Measurements from ENCODE around the gene KRT20. TPM values are rescaled to one million over a fixed set of nuclear protein-coding genes. Genes with fewer than 3 reads are reported as not detected.

Gene KRT20
- total and polyA plus RNA-seq, 2 of the 4 experiments (the other 2 are of a cell fraction) = not detected

DNA sequence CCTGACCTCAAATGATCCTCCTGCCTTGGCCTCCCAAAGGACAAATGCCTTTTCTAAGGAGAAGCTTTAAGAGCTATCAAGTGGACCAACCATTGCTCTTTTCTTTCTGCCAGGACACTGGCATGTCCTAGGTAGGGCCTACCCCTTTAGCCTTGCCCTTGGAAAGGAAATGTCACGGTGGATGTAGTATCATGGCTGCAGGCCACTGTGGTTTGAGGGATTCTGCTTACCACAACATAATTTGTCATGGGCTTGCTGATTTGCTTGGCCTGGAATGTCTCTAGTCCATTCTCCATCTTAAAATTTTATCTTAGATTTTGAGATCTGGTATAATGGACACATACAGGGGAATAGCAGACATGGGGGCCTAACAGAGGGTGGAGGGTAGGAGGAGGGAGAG lies 6.0 kb downstream of the KRT20 start:
- Histone ChIP-seq H3K4ac (ENCODE audit: low read depth, low read length) (no peak overlapping the region), H4K20me1 (ENCODE audit: insufficient read depth, low read length) (no peaks in the 10 kb centered on the region), H3K4me2 (ENCODE audit: low read depth, low read length) (no peak overlapping the region), H2BK120ac (ENCODE audit: low read depth, low read length) (no peak overlapping the region), H3K9ac (ENCODE audit: low read depth, low read length) (no peak overlapping the region), H2BK15ac (ENCODE audit: low read depth, low read length) (no peak overlapping the region), H3K9me1 (ENCODE audit: insufficient read depth, low read length) (no peaks in the 10 kb centered on the region), H3K14ac (replicated peaks; ENCODE audit: low read depth, low read length) (no peak overlapping the region), H2BK20ac (ENCODE audit: low read depth, low read length) (no peak overlapping the region), H4K5ac (ENCODE audit: low read depth, low read length) (no peak overlapping the region), H3K9me3 (ENCODE audit: control insufficient read depth, insufficient read depth, low read length) (no peaks in the 10 kb centered on the region), H2AK5ac (ENCODE audit: low read depth, low read length) (no peak overlapping the region), H4K91ac (ENCODE audit: insufficient read depth, low read depth, low read length) (no peak overlapping the region), H3K18ac (ENCODE audit: low read depth, low read length) (no peak overlapping the region), H2BK5ac (ENCODE audit: low read depth, low read length, poor library complexity, severe bottlenecking) (no peak overlapping the region), H2AK9ac (replicated peaks; ENCODE audit: low read depth, low read length, poor library complexity) (no peak overlapping the region), H2AFZ (replicated peaks; ENCODE audit: low read length, poor library complexity) (no peak overlapping the region), H3K36me3 (ENCODE audit: control insufficient read depth, insufficient read depth, low read length) (no peaks in the 10 kb centered on the region), H3K56ac (ENCODE audit: extremely low read depth, insufficient read depth, low read length) (no peak overlapping the region), H3K27ac (ENCODE audit: insufficient read depth, low read length) (no peak overlapping the region), H3K79me1 (ENCODE audit: low read depth in 1 of 2, low read length in 2 of 2) (no peaks in the 10 kb centered on the region), H3K4me1 (ENCODE audit: control insufficient read depth, insufficient read depth, low read length) (no peaks in the 10 kb centered on the region), H3K27me3 (ENCODE audit: control insufficient read depth, insufficient read depth, low read length) (peaks cover 2% of the 10 kb centered on the region), H3K4me3 (ENCODE audit: insufficient read depth, low read depth, low read length) (no peak overlapping the region), H4K8ac (ENCODE audit: low read depth in 2 of 2, low read length in 2 of 2) (no peak overlapping the region), H3K23ac (ENCODE audit: low read depth, low read length) (no peak overlapping the region)
- dilution Hi-C loops (cut with HindIII; ENCODE audit: low sequenced_read_pairs, unreplicated experiment) = no loop called here
- intact Hi-C loops (cut with micrococcal nuclease) = no loop called here
- in situ Hi-C loops (cut with MboI; ENCODE audit: low sequenced_read_pairs) = no loop called here
- no CpG with 5 or more reads among the region's 1 CpG for WGBS, 2 experiments (ENCODE audit: extremely low coverage in 2 of 2, insufficient read length in 1 of 2)
- ATAC-seq (ENCODE audit: low read depth) = no peak
- CTCF ChIA-PET = no interaction called here
- TF ChIP-seq MXI1 (IDR thresholded peaks at IDR 0.05; ENCODE audit: borderline replicate concordance, low read depth, low read length) = no peak
- BruUV-seq (replicated peaks) = no TSS peak
- POLR2A ChIA-PET (ENCODE audit: unreplicated experiment) = no interaction called here
- DNase-seq = no peak
